ENCODE measurements around the gene SERBP1. TPM values are rescaled to one million over a fixed set of nuclear protein-coding genes. Genes with fewer than 3 reads are reported as not detected.
"Not testable (repeated sequence)": the region's sequence is repeated elsewhere in the genome, so short reads cannot be mapped to it uniquely, and the experiment has no call there.

Gene SERBP1
- polyA plus RNA-seq (ENCODE audit: insufficient read length in 4 of 4): 100 to 1,000 TPM; 366 to 395 (median 388) TPM

- peak; percentile 93 to 96 (median 96) for DNase-seq (ENCODE audit: low read depth in 4 of 4, low spot score in 3 of 4)
Measured at GRCh38 chr1:67430358-67431155, at the start of gene SERBP1. TSS of gene SERBP1 (minus strand) at chr1:67430402. CDS start at chr1:67430300, 102 bp downstream.

GRCh38 chr1:67479146-67479891, 49.1 kb upstream of the SERBP1 start:
- no peak for DNase-seq (ENCODE audit: low read depth in 4 of 4, low spot score in 3 of 4)

- no peak for DNase-seq (ENCODE audit: low read depth in 4 of 4, low spot score in 3 of 4)
Measured at GRCh38 chr1:67476906-67477305, 46.7 kb upstream of the SERBP1 start.

GRCh38 chr1:67476006-67476482, 45.8 kb upstream of the SERBP1 start:
- DNase-seq (ENCODE audit: low read depth in 4 of 4, low spot score in 3 of 4): no peak

- DNase-seq (ENCODE audit: low read depth in 4 of 4, low spot score in 3 of 4): no peak
Measured at GRCh38 chr1:67472056-67472455, 41.9 kb upstream of the SERBP1 start.

- no peak for DNase-seq (ENCODE audit: low read depth in 4 of 4, low spot score in 3 of 4)
Measured at GRCh38 chr1:67469431-67469830, 39.2 kb upstream of the SERBP1 start.

GRCh38 chr1:67468066-67468718, 38.0 kb upstream of the SERBP1 start:
- no peak for DNase-seq (ENCODE audit: low read depth in 4 of 4, low spot score in 3 of 4)

- DNase-seq (ENCODE audit: low read depth in 4 of 4, low spot score in 3 of 4): no peak
Measured at GRCh38 chr1:67465375-67465774, 35.2 kb upstream of the SERBP1 start.

- no peak for DNase-seq (ENCODE audit: low read depth in 4 of 4, low spot score in 3 of 4)
Measured at GRCh38 chr1:67464746-67465145, 34.5 kb upstream of the SERBP1 start.

GRCh38 chr1:67464058-67464457, 33.9 kb upstream of the SERBP1 start:
- no peak for DNase-seq (ENCODE audit: low read depth in 4 of 4, low spot score in 3 of 4)

GRCh38 chr1:67463298-67463955, 33.2 kb upstream of the SERBP1 start:
- DNase-seq (ENCODE audit: low read depth in 4 of 4, low spot score in 3 of 4): no peak

GRCh38 chr1:67460676-67461500, 30.7 kb upstream of the SERBP1 start:
- DNase-seq (ENCODE audit: low read depth in 4 of 4, low spot score in 3 of 4): no peak

GRCh38 chr1:67459068-67459467, 28.9 kb upstream of the SERBP1 start:
- no peak for DNase-seq (ENCODE audit: low read depth in 4 of 4, low spot score in 3 of 4)

- no peak for DNase-seq (ENCODE audit: low read depth in 4 of 4, low spot score in 3 of 4)
Measured at GRCh38 chr1:67458663-67459062, 28.5 kb upstream of the SERBP1 start.

GRCh38 chr1:67457247-67457646, 27.0 kb upstream of the SERBP1 start:
- DNase-seq (ENCODE audit: low read depth in 4 of 4, low spot score in 3 of 4): no peak

- DNase-seq (ENCODE audit: low read depth in 4 of 4, low spot score in 3 of 4): no peak
Measured at GRCh38 chr1:67451815-67452214, 21.6 kb upstream of the SERBP1 start.

GRCh38 chr1:67451356-67451755, 21.2 kb upstream of the SERBP1 start:
- DNase-seq (ENCODE audit: low read depth in 4 of 4, low spot score in 3 of 4): no peak

- DNase-seq (ENCODE audit: low read depth in 4 of 4, low spot score in 3 of 4): no peak
Measured at GRCh38 chr1:67446893-67447292, 16.7 kb upstream of the SERBP1 start.

- not testable (repeated sequence) for DNase-seq (ENCODE audit: low read depth in 4 of 4, low spot score in 3 of 4)
Measured at GRCh38 chr1:67446014-67446413, 15.8 kb upstream of the SERBP1 start.
